ENCODE measurements around the gene SLC2A13.

DNA sequence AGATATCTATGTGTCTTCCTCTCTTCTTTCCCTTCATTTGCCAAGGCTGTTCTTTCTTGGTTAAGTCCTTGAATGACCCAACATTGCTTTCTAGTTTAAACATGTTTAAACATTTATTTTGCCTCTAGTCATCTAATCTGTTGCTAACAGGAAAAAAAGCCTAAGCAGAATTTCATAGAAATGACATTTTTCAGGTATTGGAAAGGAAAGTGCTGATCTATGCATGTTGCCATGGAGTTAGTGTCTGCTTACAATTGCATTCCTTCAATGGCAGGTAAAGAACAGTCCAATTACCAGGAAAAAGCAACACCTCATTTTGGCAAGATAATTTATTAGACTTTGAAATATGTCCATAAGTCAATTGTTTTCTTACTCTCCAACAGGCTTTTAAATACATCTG, 21.5 kb upstream of the SLC2A13 start:
- TF ChIP-seq, protein P1, sequence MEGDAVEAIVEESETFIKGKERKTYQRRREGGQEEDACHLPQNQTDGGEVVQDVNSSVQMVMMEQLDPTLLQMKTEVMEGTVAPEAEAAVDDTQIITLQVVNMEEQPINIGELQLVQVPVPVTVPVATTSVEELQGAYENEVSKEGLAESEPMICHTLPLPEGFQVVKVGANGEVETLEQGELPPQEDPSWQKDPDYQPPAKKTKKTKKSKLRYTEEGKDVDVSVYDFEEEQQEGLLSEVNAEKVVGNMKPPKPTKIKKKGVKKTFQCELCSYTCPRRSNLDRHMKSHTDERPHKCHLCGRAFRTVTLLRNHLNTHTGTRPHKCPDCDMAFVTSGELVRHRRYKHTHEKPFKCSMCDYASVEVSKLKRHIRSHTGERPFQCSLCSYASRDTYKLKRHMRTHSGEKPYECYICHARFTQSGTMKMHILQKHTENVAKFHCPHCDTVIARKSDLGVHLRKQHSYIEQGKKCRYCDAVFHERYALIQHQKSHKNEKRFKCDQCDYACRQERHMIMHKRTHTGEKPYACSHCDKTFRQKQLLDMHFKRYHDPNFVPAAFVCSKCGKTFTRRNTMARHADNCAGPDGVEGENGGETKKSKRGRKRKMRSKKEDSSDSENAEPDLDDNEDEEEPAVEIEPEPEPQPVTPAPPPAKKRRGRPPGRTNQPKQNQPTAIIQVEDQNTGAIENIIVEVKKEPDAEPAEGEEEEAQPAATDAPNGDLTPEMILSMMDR (IDR thresholded peaks at IDR 0.05) = no peak
- no peak for TF ChIP-seq POLR2A (IDR thresholded peaks at IDR 0.05)
